Suppressor macrophage treated with lipopolysaccharide for 1 hour (primary cell): ENCODE data around the gene ARHGEF3.

Experiments
- DNase-seq, 3 donors: peaks; one replicate each; pipeline ENCODE4 v3.0.0-alpha.2; 2020 to 2022

Gene ARHGEF3

DNA sequence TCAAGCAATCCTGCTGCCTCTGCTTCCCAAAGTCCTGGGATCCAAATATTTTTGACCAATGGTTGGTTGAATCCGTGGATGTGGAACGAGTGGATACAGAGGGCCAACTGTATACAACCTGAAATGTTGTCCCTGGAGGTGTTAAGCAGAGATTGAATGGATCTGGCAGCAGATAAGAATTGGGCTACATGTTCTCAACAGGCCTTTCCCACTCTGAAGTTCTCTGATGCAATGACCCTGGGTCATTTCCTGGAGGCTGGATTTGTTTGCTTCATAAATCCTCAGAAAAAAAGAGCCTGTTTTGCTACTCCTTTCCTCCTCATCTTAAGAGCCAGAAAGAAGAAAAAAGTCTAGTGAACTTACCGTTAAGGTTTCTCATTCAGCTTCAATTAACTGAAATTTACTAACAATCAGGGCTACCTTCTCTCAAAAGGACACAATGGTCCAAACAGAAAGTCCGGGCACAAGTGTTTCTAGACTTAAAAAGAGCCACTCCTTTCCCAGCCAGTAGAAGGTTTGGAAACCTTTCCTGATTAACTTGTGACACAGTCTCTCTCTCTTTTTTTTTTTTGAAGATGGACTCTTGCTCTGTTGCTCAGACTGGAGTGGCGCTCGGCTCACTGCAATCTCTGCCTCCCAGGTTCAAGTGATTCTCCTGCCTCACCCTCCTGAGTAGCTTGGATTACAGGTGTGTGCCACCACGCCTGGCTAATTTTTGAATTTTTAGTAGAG is 6.5 kb downstream of the ARHGEF3 start:
- peak; percentile 52 to 61 (median 57) for DNase-seq

DNA sequence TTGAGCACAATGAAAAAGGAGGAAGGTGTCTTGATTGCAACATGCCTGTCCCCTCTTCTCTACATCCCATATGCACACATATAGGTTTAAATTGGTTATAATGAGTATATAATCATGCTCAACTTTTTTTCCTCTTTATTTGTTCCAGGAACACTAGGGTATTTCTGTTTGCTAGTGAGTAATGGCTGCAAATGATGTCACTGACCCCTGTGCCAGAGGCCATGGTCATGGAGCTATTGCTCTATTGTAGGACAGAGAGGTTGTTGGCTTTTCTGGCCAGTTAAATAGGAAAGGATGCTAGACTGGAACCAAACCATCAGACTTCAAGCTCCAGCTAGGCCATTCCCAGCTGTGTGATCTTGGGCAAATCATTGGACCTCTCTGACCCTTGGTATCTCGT is 9.6 kb downstream of the ARHGEF3 start:
- DNase-seq: peak; percentile 70 to 88 (median 72)

DNA sequence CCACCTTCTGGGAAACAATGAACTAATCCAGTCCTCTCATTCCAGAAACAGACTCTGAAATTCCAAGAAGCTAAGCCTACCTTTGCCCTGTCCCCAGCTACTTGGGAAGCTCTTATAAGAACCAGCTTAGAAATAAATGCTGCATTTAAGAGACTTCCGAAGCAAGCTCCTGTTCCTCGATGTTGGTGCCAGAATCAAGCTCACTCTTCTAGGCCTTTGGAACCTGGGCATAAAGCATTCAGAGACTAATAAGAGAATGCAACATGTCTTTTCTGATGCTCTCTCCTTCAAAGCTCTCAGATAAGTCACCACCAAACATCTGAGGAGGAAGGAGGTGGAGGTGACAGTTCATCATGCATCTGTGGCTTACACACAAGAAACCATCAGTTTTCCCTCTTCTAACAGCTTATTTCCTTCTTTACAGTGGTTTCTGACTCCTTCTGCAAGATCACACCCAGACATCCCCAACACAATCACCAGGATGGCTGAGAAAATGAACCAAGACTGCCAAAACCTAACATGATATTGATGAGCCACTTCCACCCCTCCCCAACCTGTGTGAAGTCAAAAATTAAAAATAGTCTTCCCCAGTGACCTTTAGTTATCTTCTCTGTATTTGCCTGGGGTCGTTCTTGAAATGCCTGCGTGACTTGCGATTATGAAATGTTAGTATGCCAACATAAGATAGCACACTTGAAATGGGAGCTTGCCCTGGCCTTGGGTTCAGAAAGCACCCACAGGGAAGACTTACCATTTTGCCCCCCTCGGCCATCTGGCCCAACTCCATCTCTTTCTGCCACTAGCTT is 11.5 kb downstream of the ARHGEF3 start:
- DNase-seq: no peak

GRCh38 chr3:56789076-56789475 is 12.7 kb downstream of the ARHGEF3 start:
- no peak for DNase-seq

DNA sequence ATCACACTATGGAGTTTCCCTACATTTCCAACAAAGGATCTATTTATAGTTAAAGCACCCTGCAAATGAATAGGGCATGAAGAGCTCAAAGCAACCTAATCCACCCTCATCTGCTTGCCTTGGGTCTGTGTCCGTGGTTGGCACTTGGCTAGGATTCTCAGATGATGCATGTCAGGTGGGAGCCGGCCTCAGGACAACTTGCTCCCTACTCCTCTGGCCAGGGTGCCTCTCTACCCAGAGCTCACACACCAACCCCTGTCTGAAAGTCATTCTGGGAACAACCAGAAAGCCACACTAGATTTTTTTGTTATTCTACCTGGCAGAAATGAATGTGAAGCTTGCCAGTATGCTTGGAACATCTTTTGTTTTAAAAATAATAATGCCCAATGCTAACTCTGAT is 13.2 kb downstream of the ARHGEF3 start:
- DNase-seq: no peak

DNA sequence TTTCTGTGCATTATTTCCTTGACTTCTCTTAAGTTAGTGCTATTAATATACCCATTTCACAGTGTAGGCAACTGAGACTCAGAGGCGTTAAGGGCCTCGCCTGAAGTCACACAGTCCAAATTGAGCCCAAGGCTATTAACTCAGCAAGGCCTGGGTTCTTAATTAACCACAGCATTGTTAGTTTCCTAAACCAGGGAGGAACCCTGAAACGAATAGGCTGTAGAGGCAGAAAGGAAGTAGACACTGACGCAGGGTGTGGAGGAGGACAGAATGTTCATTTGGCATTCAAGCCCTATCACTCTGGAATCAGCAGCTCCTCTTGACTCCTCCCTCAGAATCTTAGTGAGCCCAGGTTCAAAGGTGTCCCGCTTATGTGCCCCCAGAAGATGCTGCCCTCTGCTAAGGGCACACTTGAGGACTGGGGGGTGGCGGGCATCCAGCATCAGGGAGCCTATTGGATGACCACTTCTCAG is 13.9 kb downstream of the ARHGEF3 start:
- DNase-seq: peak in 1 of 3 donors; percentile 26

DNA sequence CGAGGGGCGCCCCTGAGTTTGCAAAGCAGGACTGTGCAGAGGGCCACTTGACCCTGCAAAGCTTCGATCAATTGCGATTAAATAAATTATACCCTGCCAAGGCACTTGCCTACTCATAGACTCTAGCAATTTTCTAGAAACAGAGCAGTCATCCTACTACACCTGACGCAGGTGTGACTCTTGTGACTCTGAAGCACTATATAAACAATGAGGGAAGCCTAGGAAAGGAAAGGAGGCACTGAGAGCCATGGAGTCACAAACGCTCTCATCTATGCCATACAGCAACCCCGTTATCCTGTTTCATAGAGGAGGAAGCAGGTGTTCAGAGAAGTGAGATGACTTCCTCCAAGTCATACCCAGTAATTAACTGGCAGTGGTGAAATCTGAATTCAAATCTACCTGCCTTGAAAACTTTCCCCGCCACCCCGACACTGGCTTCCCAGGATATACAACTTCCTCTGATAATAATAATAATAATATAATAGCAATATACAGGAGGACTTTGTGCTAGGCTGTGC is 14.4 kb downstream of the ARHGEF3 start:
- no peak for DNase-seq

GRCh38 chr3:56785499-56785898 is 16.2 kb downstream of the ARHGEF3 start:
- no peak for DNase-seq

- DNase-seq: no peak
Observed at GRCh38 chr3:56784448-56785001, 17.2 kb downstream of the ARHGEF3 start.

DNA sequence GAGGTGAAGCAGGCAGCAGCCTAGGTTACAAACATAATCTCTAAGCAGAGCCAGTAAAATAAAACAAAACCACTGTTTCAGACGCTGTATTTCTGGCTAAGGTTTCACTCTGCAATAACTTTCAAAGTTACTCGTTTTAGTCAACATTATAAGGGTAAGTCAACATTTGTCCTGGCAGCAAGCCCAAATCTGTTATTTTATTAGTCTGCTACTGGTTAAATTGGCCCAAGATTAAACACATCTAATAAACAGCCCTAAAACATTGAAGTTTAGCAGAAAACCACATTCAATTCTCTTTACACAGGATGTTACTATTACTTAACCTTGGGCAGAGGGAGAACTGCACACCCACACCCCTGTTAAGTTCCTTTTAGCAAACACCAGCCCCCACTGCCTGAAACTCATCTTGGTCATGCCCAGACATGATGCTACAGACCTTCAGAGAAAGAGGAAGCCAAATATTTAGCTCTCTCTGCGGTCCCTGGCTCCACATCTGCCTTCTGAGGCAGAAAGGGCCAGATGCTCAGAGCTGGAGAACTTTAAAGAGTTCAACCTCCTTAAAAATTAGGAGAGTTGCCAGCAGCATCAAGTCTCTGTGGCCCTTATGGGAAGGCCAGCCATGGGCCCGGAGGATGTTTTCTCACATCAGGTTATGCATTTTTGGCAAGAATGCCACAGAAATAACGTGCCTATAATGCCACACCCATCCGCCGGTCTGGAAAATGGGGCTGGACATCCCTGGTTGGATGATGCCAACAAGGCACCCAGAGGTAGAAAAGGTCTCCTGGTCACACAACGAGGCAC is 17.9 kb downstream of the ARHGEF3 start:
- DNase-seq: peak; percentile 90 to 93 (median 92)

GRCh38 chr3:56782906-56783305 is 18.8 kb downstream of the ARHGEF3 start:
- no peak for DNase-seq

DNA sequence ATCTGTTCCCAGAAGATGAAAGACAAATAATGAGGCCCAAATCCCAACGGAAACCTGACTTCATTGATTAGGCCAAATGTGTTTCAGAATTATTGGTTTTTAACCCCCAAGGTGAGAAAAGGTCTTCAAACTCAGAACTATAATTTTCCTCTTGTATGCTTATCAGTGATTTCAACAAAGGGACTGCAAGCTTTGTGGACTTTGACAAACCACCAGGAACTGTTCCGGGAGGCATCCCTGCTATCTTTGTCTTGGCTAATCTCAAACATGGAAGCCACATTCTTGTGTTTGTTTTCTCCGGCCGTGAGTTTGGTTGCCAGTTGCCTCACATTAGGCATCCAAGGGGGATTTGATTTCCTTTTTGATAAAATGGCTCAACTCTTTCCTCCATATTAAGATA is 19.5 kb downstream of the ARHGEF3 start:
- DNase-seq: no peak

GRCh38 chr3:56781762-56782161 is 20.0 kb downstream of the ARHGEF3 start:
- no peak for DNase-seq

DNA sequence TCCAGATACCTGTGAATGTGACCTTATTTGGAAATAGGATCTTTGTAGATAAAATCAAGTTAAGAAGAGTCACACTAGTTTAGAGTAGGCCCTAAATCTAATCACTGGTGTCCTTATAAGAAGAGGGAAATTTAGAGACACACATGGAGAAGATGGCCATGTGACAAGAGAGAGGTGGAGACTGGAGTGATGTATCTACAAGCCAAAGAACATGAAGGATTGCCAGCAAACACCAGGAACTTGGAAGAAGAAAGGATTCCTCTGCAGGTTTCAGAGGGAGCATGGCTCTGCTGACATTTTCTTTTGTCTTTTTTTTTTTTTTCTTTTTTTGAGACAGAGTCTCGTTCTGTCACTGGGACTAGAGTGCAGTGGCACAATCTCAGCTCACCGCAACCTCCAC is 20.8 kb downstream of the ARHGEF3 start:
- DNase-seq: no peak

GRCh38 chr3:56778893-56779292 is 22.9 kb downstream of the ARHGEF3 start:
- no peak for DNase-seq

GRCh38 chr3:56776556-56776950 is 25.2 kb downstream of the ARHGEF3 start:
- DNase-seq: no peak

- DNase-seq: peak; percentile 44 to 51 (median 50)
Observed at GRCh38 chr3:56775838-56776555, 25.8 kb downstream of the ARHGEF3 start.

DNA sequence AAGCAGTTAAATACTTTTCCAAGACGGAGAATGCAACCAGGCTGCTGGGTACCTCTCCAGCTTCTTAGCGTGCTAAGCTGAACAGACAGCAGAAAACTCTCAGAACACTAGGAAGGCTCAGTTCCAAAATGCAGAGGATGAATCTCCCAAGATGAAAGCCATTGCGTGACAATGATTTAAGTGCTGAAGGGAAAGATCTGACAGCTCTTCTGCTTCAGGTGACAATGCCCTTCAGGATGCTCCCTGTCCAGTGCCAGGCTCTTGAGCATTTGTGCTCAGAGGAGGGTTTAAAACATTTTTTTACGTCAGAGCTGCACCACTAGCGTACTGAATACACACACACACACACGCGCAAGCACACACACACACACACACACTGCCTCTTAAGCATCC is 26.3 kb downstream of the ARHGEF3 start:
- no peak for DNase-seq

DNA sequence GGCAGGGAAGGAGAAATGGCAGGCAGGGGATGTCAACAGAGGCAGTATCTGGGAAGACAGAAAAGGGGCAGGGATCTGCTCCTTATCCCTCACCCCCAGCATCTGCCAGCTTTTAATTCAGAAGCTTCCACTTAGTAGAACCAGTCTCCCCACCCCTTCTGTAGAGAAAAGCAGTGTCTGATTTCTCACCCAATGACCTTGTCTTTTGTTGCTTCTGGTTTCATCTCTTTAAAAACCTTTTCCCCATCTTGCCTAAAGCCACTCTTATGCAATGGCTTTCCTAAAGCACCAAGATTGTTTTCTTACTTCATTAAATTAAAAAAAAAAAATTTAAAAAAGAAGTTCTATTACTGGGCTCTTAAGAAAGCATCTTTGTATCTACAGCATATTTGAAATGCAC is 27.8 kb downstream of the ARHGEF3 start:
- DNase-seq: no peak

- DNase-seq: no peak
Observed at GRCh38 chr3:56772952-56773938, 28.5 kb downstream of the ARHGEF3 start.

DNA sequence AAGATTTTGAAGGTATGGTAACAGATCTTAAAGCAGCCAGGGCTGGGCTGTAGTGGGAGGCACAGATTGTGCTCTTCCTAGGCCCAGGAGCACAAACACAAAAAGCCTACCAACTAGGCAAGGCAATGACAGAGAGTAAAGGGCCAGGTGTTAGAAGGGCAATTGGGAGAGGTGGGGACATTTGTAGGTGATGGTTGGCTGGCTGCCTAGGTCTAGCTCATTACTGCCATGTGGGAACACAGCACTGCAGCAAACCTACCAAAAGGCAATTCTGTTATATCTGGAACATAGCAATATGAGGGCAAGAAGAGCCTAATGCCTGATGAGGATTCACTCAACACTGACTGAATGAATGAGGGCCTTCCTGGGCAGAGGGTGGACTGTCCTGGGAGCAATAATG is 30.4 kb downstream of the ARHGEF3 start:
- no peak for DNase-seq
